ENCODE results near the gene CIDEC.
"Not testable (repeated sequence)": the region's sequence is repeated elsewhere in the genome, so short reads cannot be mapped to it uniquely, and the experiment has no call there.

DNA sequence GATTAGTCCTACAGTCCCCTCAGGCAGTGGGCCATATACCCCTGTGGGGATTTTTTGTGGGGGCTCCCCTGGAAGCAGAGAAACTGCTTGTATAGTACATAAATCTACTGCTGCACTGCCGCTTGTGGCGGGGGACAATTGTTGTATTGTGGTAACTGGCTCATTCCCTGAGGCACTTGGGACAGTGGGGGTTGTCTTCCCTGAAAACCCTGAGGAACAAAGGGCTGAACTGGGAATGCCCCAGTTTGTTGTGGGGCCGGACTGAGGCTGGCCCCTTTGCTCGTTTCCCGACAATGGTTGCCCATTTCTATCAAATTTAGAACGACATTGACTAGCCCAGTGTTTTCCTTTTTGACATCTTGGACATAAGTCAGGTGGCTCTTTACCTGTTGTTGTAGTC is 28.7 kb downstream of the CIDEC start:
- not testable (repeated sequence) for TF ChIP-seq POLR2A, EP300, POLR2AphosphoS5 (IDR thresholded peaks at IDR 0.05)
- TF ChIP-seq, protein P1, sequence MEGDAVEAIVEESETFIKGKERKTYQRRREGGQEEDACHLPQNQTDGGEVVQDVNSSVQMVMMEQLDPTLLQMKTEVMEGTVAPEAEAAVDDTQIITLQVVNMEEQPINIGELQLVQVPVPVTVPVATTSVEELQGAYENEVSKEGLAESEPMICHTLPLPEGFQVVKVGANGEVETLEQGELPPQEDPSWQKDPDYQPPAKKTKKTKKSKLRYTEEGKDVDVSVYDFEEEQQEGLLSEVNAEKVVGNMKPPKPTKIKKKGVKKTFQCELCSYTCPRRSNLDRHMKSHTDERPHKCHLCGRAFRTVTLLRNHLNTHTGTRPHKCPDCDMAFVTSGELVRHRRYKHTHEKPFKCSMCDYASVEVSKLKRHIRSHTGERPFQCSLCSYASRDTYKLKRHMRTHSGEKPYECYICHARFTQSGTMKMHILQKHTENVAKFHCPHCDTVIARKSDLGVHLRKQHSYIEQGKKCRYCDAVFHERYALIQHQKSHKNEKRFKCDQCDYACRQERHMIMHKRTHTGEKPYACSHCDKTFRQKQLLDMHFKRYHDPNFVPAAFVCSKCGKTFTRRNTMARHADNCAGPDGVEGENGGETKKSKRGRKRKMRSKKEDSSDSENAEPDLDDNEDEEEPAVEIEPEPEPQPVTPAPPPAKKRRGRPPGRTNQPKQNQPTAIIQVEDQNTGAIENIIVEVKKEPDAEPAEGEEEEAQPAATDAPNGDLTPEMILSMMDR (IDR thresholded peaks at IDR 0.05) = not testable (repeated sequence)
